ENCODE measurements around the gene LNX1.

DNA sequence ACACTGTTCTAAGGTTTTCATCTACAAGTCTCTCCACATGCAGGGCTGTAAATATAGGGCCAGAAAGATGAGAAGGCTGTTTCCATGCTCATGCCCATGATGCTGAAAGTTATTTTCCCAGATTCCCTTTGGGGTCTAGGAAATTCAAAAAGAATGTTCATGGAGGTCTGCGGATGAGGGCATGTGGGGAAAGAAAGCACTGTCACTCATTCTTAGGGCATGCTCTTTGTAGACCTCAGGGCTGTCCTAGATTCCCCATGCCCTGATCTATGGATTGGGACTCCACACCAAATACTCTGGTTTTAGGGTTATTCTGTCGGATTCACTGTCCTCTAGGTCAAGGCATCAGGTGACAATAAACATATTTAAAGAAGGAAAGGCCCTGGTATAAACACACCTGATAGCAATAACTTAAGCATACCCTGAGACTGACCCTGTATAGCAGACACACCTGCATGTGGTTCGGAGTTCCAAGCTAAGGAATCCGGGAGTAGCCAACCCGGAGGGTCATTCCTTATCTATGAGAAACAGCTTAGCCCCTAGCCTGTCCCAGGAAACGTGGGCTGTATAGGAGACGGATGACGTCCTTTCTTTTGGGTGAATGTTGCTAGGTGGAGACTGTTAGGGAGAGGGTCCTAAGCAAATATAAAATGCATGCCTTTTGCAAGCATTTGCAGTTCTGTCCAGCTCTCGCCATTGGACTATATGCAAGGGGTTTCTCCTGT lies 37.6 kb downstream of the LNX1 start:
- TF ChIP-seq CTCF (IDR thresholded peaks at IDR 0.05), result no peak
- no peak for TF ChIP-seq POLR2A (IDR thresholded peaks at IDR 0.05)

Measured in tibial nerve (tissue), 3 donors.